Left cardiac atrium (tissue), 4 donors: ENCODE measurements around the gene FOXL3. TPM values are rescaled to one million over a fixed set of nuclear protein-coding genes. Genes with fewer than 3 reads are reported as not detected.
"Not testable (repeated sequence)": the region's sequence is repeated elsewhere in the genome, so short reads cannot be mapped to it uniquely, and the experiment has no call there.

Experiments used
- ATAC-seq, 2 donors: fragments of 200-7000 bp; cut with Tn5 transposase; one replicate each; pipeline ENCODE4 v1.9.1; 2020; ENCODE audit warnings: mild to moderate bottlenecking in 2 of 2, moderate library complexity in 2 of 2
- DNase-seq: peaks from one replicate; pipeline ENCODE4 v3.0.0-alpha.2; 2020
- intact Hi-C, 2 donors: fragments of 100-400 bp; cut with DNase I; formaldehyde crosslinking; loops; one replicate each; pipeline versions ENCODE4 v1.14.1 to v1.15.1; 2022 to 2023
- total RNA-seq, 2 donors: library from RNA; stranded (reverse); fragmentation: NEBNext Ultra II Directional; extraction: Animal tissue kit (Norgen Biotek cat#: 25700); gene quantifications; one replicate each; pipeline ENCODE4 v1.2.1, GENCODE V29; 2021
- donor health status: DM: no; HTN: yes; CAD: no.
- donor health status: DM: no; HTN: yes; CAD: no; lungs with severe emphysema.
- donor health status: DM: yes; HTN: yes; CAD: no.
- donor health status: Dilated cardiomyopathy.

Gene FOXL3
- total RNA-seq, 2 donors from 2014 or later = not detected

- ATAC-seq (no peak), DNase-seq (peak; percentile 17)
- intact Hi-C loops = no loop called here
These were observed 36.2 kb upstream of the FOXL3 start for GRCh38 chr7:253581-254336.

GRCh38 chr7:254337-255037, 35.5 kb upstream of the FOXL3 start:
- intact Hi-C loops = no loop called here
- ATAC-seq (no peak), DNase-seq (peak; percentile 10)

GRCh38 chr7:255038-255435, 34.9 kb upstream of the FOXL3 start:
- intact Hi-C loops = no loop called here
- DNase-seq (peak; percentile 4), ATAC-seq (no peak)

- intact Hi-C loops = no loop called here
- ATAC-seq (no peak), DNase-seq (peak; percentile 22)
These were observed 34.1 kb upstream of the FOXL3 start for GRCh38 chr7:255721-256361.

GRCh38 chr7:256461-256940, 33.5 kb upstream of the FOXL3 start:
- intact Hi-C loops = no loop called here
- ATAC-seq (no peak), DNase-seq (peak; percentile 19)

- intact Hi-C loops = no loop called here
- ATAC-seq (no peak), DNase-seq (peak; percentile 7)
These were observed 32.9 kb upstream of the FOXL3 start for GRCh38 chr7:256981-257646.

GRCh38 chr7:257647-257992, 32.4 kb upstream of the FOXL3 start:
- ATAC-seq = no peak
- intact Hi-C loops = no loop called here
- peak; percentile 3 for DNase-seq

- DNase-seq (peak; percentile 18), ATAC-seq (no peak)
- intact Hi-C loops = no loop called here
These were observed 31.3 kb upstream of the FOXL3 start for GRCh38 chr7:258476-259190.

- DNase-seq = no peak
- no peak for ATAC-seq
These were observed 30.8 kb upstream of the FOXL3 start for GRCh38 chr7:259191-259505.

GRCh38 chr7:259751-260405, 30.1 kb upstream of the FOXL3 start:
- intact Hi-C loops = no loop called here
- no peak for ATAC-seq
- DNase-seq = peak; percentile 10

More at GRCh38 chr7:259191-259505, 30.8 kb upstream of the FOXL3 start:
- intact Hi-C loops = no loop called here

- intact Hi-C loops = no loop called here
- DNase-seq = peak; percentile 14
These were observed 29.3 kb upstream of the FOXL3 start for GRCh38 chr7:260441-261281.

GRCh38 chr7:261341-262250, 28.4 kb upstream of the FOXL3 start:
- DNase-seq = peak; percentile 24
- intact Hi-C loops = no loop called here
- no peak for ATAC-seq

More at GRCh38 chr7:260441-261281, 29.3 kb upstream of the FOXL3 start:
- no peak for ATAC-seq

GRCh38 chr7:262251-262572, 27.8 kb upstream of the FOXL3 start:
- intact Hi-C loops = no loop called here
- peak; percentile 13 for DNase-seq
- no peak for ATAC-seq

GRCh38 chr7:262631-263311, 27.2 kb upstream of the FOXL3 start:
- ATAC-seq, intact Hi-C loops: not testable (repeated sequence)
- peak; percentile 14 for DNase-seq

- intact Hi-C loops, ATAC-seq: not testable (repeated sequence)
These were observed 26.3 kb upstream of the FOXL3 start for GRCh38 chr7:263483-264351.

More at GRCh38 chr7:263483-264351, 26.3 kb upstream of the FOXL3 start:
- DNase-seq = peak; percentile 28
